Mesothelial cell of epicardium (in vitro differentiated cells): ENCODE measurements around the gene NCKAP5. TPM values are rescaled to one million over a fixed set of nuclear protein-coding genes. Genes with fewer than 3 reads are reported as not detected.

Experiments used
- DNase-seq, 2 experiments: peaks; one replicate each; pipeline ENCODE4 v3.0.0; 2021; ENCODE audit warnings: low spot score in 2 of 2; ENCODE audit not compliant: unreplicated experiment in 2 of 2
- H3K27ac Mint-ChIP-seq: 2 replicates; pipeline ENCODE4 v1.8.0; 2021; ENCODE audit warnings: mixed read lengths
- H3K27me3 Mint-ChIP-seq: 2 replicates; pipeline ENCODE4 v1.8.0; 2021; ENCODE audit warnings: low read depth, mixed read lengths
- H3K36me3 Mint-ChIP-seq: 2 replicates; pipeline ENCODE4 v1.8.0; 2021; ENCODE audit warnings: mixed read lengths
- H3K4me1 Mint-ChIP-seq: 2 replicates; pipeline ENCODE4 v1.8.0; 2021; ENCODE audit warnings: mixed read lengths
- H3K4me3 Mint-ChIP-seq: 2 replicates; pipeline ENCODE4 v1.8.0; 2021; ENCODE audit warnings: mild to moderate bottlenecking, moderate library complexity, mixed read lengths
- H3K9me3 Mint-ChIP-seq: 2 replicates; pipeline ENCODE4 v1.8.0; 2021; ENCODE audit warnings: mixed read lengths
- CTCF ChIP-seq: fragments of 200-600 bp; sonication (generic); IDR thresholded peaks from one replicate; pipeline ENCODE4 v1.5.0; 2021; ENCODE audit warnings: antibody characterized with exemption; ENCODE audit not compliant: unreplicated experiment
- total RNA-seq: library from RNA; stranded (reverse); gene quantifications from 3 replicates; pipeline ENCODE4 v1.2.1, GENCODE V29; 2021

The NCKAP5 gene
- total RNA-seq, 1 donor from 2014 or later, result 2.1 TPM

GRCh38 chr2:132780651-132781050 lies 787.6 kb downstream of the NCKAP5 start:
- no peak for DNase-seq
- Mint-ChIP-seq H3K27ac (no peak overlapping the region), H3K9me3 (no peaks in the 10 kb centered on the region), H3K27me3 (no peaks in the 10 kb centered on the region), H3K4me1 (no peaks in the 10 kb centered on the region), H3K36me3 (no peaks in the 10 kb centered on the region), H3K4me3 (no peak overlapping the region)
- no peak for TF ChIP-seq CTCF

- no peak for TF ChIP-seq CTCF
- H3K9me3 Mint-ChIP-seq, result no peaks in the 10 kb centered on the region
- no peak overlapping the region for H3K4me3 Mint-ChIP-seq
- H3K36me3 Mint-ChIP-seq, result no peaks in the 10 kb centered on the region
- no peaks in the 10 kb centered on the region for H3K27me3 Mint-ChIP-seq
- DNase-seq, result no peak
- no peaks in the 10 kb centered on the region for H3K4me1 Mint-ChIP-seq
- no peak overlapping the region for H3K27ac Mint-ChIP-seq
These were observed 789.0 kb downstream of the NCKAP5 start for GRCh38 chr2:132779206-132779721.

GRCh38 chr2:132776287-132776686 lies 792.0 kb downstream of the NCKAP5 start:
- H3K27me3 Mint-ChIP-seq, result no peaks in the 10 kb centered on the region

GRCh38 chr2:132774189-132774588 lies 794.1 kb downstream of the NCKAP5 start:
- DNase-seq, result no peak
- H3K4me1 Mint-ChIP-seq, result no peaks in the 10 kb centered on the region
- H3K27ac Mint-ChIP-seq, result no peak overlapping the region
- H3K9me3 Mint-ChIP-seq, result peaks cover 8% of the 10 kb centered on the region
- no peaks in the 10 kb centered on the region for H3K27me3 Mint-ChIP-seq
- no peaks in the 10 kb centered on the region for H3K36me3 Mint-ChIP-seq
- no peak for TF ChIP-seq CTCF
- H3K4me3 Mint-ChIP-seq, result no peak overlapping the region

More at GRCh38 chr2:132776287-132776686, 792.0 kb downstream of the NCKAP5 start:
- Mint-ChIP-seq H3K27ac (no peak overlapping the region), H3K9me3 (no peaks in the 10 kb centered on the region), H3K4me3 (no peak overlapping the region), H3K36me3 (no peaks in the 10 kb centered on the region), H3K4me1 (no peaks in the 10 kb centered on the region)
- no peak for TF ChIP-seq CTCF
- no peak for DNase-seq

- no peak for DNase-seq
- H3K36me3 Mint-ChIP-seq, result no peaks in the 10 kb centered on the region
- no peak for TF ChIP-seq CTCF
These were observed 794.9 kb downstream of the NCKAP5 start for GRCh38 chr2:132773331-132773730.

GRCh38 chr2:132772340-132772739 lies 795.9 kb downstream of the NCKAP5 start:
- H3K9me3 Mint-ChIP-seq, result peaks cover 18% of the 10 kb centered on the region
- no peak overlapping the region for H3K4me3 Mint-ChIP-seq
- TF ChIP-seq CTCF, result no peak
- no peaks in the 10 kb centered on the region for H3K27me3 Mint-ChIP-seq
- no peaks in the 10 kb centered on the region for H3K4me1 Mint-ChIP-seq
- DNase-seq, result no peak
- no peak overlapping the region for H3K27ac Mint-ChIP-seq
- no peaks in the 10 kb centered on the region for H3K36me3 Mint-ChIP-seq

More at GRCh38 chr2:132773331-132773730, 794.9 kb downstream of the NCKAP5 start:
- no peaks in the 10 kb centered on the region for H3K4me1 Mint-ChIP-seq
- peaks cover 11% of the 10 kb centered on the region for H3K9me3 Mint-ChIP-seq
- no peak overlapping the region for H3K4me3 Mint-ChIP-seq
- H3K27me3 Mint-ChIP-seq, result no peaks in the 10 kb centered on the region
- no peak overlapping the region for H3K27ac Mint-ChIP-seq
